ENCODE data around the gene GFPT1.
A peak's percentile ranks its signal among the peaks of the same experiment; 100 is the strongest.
"Not testable (repeated sequence)": the region's sequence is repeated elsewhere in the genome, so short reads cannot be mapped to it uniquely, and the experiment has no call there.

Gene GFPT1

DNA sequence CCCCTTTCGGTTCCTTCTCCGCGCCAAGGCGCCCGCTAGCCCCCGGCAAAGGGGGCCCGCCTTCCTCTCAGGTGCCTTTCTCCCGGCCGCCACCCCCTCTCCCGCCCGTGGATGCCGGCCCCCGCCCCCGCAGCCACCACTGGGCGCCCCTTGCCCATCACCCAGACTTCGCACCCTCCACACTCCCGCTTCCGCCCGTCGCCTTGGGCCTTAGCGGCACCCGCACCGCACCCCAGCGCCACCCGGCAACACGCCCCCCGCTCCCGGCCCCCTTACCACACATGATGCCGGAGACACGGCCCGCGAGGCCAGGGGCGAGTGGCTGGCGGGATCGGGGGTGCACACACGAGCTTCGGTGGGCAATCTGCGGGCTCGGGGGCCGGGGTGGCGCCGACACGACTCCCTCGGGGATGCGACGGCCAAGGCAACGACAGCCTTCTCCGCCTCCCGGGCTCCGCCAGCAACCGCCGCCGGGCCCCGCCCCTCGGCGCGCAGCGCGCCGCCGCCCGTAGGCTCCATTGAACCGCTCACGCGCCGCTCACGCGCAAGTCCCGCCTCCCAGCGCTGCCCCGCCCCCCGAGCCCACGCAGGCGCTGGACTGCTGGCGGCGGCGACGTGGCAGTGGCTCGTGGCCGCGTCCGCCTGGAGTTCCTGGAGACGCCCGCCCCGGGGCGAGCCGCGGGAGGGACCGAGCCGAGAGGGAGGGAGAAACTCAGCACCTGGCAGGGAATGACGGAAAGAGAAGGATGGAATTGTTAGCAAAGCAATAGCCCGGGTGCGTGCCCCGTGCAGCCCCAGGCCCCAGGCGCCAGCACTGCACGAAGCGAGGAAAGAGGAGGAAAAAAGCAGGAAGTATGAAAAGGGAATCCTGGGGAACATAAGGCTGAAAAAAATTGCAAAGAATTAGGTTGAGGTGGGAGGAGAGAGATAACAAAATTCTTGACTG lies at the start of gene GFPT1:
GFPT1 (minus strand) TSS at position 439 of the 946 bp plus-strand sequence; CDS start at position 283, 156 bp downstream.
- peak; percentile 87 to 89 for DNase-seq

DNA sequence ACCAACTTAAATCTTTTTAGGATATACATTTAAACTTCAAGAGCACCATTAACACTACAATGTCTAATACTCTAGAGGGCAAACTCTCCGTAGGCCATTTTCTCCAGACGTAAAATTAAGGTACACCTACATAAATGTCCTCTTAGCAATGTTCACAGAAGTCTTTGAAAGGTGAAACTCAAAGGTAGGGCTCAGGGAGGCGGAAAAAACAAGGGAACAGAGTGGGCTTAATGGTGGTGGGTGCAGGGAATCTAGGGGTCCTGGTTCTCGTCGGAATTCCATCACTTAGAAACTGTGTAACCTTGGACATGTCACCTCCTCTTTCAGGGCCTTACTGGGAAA lies 49.5 kb upstream of the GFPT1 start:
- DNase-seq, result no peak

DNA sequence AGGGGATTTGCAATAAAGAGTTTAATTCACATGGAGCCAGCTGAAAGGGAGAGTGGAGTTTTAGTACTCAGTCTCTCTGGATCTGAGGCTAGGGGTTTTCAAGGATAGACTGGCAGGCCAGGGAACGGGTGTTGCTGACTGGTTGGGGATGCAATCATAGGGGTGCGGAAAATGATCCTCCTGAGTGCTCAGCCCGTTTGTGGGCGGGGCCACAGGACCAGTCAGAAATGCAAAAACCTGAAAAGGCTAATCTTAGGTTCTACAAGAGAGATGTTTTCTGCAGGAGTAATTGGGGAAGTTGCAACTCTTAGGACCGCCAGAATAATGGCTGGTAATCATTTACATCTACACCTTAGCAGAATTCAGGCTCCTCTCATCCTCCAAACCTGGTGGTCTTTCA lies 47.7 kb upstream of the GFPT1 start:
- DNase-seq, result no peak

DNA sequence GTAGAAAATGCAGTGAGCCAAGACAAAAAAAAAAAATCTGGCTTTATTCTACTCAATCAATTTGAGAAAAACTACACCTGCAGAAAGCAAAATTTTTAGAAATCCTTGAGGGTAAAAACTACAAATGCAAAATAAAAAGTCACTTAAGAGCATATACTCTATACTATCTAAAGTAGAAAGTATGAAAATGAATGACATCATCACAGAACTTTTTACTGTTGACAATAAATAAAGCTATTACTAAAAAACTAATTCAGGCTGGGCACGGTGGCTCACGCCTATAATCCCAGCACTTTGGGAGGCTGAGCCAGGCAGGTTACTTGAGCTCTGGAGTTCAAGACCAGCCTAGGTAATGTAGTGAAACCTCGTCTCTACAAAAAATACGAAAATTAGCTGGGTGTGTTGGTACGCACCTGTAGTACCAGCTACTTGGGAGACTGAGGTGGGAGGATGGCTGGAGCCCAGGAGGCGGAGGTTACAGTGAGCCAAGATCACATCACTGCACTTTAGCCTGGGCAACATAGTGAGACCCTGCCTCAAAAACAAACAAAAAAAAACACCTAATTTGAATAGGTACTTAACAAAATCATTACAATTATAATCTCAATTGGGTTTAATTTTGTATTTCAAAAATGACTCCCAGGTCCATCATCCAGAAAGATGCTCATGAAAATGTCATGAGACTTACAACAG lies 42.6 kb upstream of the GFPT1 start:
- DNase-seq, result no peak

DNA sequence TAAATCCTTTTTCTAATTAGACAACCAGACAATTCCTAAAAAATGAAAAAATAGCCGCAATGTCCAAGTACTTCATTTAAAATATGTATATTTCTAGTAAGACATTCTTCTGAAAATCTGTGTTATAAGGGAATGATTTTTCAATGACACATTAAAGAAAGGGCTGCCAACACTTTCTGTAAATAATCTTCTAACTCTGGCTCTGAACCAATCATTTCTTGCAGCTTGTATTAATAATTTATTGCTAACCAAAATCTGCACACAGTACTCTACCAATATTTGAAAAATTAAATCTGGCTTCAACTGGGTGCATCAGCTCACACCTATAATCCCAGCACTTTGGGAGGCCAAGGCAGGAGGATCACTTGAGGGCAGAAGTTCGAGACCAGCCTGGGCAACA lies 42.0 kb upstream of the GFPT1 start:
- no peak for DNase-seq

DNA sequence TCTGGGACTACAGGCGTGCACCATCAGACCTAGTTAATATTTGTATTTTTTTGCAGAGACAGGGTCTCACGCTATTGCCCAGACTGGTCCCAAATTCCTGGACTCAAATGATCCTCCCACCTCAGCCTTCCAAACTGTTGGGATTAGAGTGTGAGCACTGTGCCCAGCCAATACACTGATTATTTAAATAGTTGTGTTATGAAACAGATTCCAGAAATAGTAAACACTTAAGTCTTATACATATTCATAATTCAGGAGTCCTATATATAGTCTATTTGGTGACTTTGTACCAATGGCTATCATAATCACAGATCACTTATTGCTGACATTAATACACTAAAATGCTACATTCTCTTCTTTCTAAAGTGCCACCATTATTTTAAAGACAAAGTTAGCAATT lies 37.4 kb upstream of the GFPT1 start:
- no peak for DNase-seq

DNA sequence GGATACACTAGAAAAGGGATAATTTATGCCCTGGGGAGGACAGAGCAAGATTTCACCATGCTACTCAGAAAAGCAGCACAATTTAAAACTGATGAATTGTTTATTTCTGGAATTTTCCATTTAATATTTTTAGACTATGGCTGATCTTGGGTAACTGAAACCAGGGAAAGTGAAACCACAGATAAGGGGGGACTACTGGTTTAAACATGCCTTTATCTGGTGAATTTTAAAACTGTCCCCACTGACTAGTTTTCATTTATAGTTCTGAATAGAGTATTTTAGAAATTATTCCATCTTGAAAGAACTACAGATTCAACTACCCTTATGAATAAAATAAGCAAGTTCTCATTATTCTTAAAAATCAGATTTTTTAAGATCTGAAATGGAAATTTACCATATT lies 35.2 kb upstream of the GFPT1 start:
- DNase-seq, result no peak

DNA sequence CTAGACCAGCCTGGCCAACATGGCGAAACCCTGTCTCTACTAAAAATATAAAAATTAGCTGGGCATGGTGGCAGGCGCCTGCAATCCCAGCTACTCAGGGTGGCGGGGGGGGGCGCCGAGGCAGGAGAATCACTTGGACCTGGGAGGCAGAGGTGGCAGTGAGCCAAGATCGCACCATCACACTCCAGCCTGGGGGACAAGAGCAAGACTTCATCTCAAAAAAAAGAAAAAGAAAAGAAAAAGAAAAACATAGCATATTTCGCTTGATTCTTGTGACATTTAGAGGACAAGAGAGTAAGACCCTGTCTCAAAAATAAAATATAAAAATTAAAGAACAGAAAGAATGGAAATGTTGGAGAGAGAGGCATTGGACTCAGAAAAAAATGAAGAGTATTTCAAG lies 32.1 kb upstream of the GFPT1 start:
- not testable (repeated sequence) for DNase-seq

DNA sequence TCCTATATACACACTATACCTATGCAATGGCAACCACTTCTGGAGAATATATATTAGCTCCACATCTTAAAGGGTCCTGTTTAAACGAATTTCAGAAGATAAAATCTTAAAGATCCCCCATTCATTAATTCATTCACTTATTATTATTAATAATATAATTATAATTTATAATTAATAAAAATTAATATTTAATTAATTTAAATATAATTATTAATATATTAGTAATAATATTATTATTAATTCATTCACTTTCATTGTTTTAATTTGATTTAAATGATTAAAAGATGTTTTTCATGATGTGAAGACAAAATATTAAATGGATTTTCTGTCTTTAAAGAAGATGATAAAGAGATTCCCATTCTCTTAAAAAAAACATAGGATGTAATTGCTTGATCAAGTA lies 29.1 kb upstream of the GFPT1 start:
- no peak for DNase-seq

DNA sequence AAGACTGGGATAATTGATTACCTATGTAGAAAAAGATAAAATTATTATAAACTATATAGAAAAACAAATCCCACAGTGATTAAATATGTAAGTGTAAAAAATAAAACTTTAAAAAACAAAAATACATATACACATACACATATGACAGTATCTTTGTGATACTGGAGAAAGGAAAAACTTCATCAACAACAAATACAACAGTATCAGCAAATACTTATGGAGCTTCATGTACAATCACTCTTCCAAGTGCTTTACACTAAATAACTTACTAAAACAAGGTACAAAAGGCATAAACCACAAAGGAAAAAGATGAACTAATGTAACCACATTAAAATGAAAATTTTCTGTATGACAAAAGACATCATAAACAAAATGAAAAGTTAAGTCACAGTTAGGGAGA lies 24.1 kb upstream of the GFPT1 start:
- DNase-seq, result no peak

DNA sequence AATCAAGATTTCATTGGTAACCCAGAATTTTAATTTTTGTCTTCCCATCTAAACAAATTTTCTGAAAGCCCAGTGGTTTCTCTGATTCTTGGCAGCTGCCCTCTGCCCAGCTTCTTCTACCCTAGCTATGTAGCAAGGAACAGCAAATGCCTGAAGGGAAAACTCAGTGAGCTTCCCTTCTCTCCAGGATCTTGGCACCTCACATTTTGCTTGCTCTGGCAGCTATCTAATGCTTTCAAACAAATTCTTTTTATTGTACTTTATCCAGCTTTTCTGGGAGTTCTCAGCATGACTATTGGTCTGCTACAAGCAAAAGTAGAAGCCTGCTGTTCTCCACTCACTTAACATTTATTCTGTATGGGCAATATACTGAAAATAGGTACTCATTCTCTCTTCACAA lies 18.3 kb upstream of the GFPT1 start:
- no peak for DNase-seq

DNA sequence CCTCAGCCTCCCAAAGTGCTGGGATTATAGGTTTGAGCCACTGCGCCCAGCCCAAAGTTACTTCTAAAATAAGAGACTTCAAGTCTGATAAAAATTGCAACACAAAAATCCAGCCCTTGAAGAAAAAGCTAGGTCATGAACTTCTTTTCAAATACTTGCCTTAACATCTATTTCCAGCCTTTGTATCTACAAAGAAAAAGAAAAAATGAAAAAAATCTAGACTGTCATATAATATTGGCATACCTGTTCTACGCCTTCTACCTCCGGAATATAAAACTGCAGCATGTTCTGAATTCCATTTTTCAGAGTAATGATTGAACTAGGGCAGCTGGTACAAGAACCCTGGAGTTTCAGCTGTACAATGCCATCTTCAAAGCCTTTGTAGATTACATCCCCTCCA lies 13.1 kb upstream of the GFPT1 start:
- DNase-seq, result no peak

DNA sequence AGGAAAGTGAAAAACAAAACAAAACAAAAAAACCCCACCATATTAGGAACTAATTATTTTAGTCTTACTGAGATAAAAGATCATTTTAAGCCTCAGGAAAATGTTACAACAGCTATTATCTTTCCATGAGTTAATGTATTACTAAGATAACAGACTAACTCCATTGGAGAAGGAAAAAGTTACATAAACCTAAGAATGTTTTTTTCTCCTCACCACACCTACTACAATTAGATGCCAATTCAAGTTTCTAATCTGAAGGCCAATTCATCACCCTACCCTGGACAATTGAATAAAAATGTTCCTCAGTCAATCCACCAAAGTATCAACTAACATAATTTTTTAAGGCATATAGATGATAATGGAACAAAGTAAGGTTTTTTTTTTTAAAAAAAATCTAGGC lies 10.2 kb upstream of the GFPT1 start:
- no peak for DNase-seq

DNA sequence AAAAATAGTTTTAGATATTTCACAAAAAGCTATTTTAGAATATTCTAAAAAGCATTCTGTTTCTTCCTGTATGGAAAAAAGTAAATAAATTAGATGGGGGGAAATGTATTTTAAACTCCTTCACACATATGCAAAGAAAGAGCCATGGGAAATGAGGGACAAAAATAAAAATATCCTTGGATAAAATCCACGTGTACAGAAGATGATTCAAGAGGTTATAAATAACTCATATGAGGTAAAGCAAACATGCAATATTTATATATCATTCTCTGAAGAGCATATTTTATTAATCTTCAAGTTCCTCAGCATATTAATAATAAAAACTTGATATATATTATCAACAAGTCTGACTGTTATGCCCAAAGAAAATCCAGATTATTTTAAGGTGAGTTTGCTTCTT lies 8.8 kb upstream of the GFPT1 start:
- no peak for DNase-seq

DNA sequence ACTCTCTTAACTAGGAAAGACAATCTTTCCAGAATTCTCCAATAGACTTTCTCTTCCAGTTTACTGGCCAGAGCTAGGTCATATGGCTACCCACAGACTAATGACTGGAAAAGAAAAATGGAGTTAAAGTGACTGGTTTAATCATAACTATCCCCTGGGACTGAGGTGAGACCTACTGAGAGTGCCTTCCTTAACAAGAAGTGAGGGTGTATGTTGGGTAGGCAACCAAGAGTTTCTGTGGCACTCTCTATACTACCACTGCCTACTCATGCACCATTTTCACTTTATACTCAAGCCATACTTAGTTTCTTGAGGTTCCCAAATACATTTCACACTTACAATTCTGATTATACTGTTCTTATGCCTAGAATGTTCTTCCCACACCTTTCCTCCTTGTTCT lies 6.9 kb upstream of the GFPT1 start:
- no peak for DNase-seq

DNA sequence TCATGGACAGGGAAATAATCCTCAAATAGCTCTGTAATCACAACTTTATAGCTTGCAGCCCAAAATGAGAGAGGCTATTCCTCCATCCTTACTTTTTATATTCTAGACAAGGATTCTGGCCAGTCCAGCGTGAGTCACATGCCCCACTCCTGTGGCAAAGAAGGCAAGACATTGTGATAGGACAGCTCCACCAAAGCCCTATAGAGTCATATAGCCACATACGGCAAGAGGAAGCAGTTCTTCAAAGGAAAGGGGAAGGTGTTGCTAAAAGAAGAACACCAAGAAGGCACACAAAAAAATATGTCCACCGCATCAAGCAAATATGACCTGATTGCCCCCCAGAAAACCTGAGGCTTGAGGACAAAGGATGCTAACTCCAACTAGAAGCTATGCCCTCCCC lies 3.4 kb upstream of the GFPT1 start:
- DNase-seq, result no peak

DNA sequence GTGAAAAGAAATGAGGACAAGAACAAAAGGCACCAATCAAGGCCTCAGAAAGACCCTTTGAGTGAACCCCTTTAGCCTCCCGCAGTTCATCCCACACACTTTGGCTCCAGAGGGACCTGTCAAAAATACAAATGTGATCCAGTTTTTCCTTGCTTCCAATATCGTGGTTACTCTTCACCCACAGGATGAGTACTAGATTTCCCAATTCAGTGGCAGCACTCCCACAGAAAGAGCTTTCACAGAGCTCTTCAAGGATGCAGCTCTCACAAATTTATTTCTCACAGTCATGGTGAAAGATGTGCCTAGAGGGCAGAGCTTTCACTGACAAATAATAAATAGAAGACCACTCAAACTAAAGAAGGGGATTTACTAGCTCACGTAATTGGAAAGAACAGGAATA lies 3.0 kb upstream of the GFPT1 start:
- DNase-seq, result no peak

DNA sequence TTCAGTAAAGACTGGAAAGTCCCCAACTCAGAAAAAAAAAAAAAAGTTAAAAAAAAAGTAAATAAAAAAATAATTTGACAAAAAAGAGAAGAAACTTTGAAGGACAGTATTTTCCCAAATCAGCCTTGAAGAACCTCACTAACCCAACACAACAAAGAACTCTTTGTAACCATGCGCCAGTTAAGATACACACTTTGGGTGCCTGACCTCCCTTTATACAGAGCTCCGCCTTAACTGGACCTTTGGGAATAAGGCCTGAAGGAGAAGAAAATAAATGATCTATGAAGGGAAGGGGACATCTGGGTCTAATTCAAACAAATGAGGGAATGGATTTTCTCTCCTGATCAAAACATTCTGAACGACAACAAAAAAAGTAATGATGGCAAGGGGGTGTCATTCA lies 2.2 kb upstream of the GFPT1 start:
- DNase-seq, result no peak

DNA sequence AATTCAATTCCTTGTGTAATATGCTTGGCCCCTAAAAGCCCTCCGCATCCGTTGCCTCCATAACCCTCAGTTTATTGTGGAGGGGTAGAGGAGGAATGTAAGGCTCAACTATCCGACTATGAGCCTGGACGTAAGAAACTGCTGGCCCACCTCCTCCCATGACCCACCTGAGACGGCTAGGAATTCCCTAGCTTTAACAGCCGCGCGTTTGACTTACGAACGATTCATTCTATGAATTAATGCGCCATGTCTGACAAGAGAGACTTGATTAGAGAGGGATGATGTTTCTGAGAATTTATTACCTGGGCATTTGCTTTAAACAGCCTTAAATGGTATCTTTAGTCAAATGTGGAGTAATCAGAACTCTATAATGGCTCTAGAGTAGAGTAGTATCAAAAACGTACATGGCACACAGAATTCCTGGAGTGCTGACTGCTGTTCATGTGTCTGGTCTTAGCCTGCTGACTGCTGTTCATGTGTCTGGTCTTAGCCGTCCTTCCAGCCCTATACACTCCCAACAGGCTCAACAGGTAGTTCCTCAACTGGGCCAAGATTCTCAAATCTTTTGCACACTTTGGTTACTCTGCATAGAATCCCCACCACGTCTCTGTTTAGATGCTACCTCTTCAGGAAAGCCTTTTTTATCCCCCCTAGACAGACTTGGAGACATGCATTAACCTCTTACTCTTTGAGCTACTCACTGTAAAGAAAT lies 899 bp upstream of the GFPT1 start:
- DNase-seq, result no peak

DNA sequence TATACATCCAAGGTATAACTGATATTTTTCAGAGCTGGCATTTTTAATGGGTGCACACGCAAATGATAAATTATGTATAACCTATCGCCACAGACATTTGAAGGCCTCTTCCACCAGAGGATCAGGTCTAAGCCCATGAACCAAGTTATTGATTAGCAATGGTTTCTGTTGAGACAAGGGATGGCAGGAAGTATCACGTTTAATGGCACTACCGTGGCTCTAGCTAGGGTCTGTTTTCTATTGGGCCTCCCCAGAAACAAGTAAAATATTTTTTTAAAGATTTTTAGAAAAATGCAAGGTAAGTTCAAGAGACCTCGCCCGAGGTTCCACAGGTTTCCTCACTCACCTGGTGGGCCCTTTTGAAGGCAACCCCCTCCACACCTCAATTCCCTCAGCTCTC lies 667 bp downstream of the GFPT1 start:
- no peak for DNase-seq

DNA sequence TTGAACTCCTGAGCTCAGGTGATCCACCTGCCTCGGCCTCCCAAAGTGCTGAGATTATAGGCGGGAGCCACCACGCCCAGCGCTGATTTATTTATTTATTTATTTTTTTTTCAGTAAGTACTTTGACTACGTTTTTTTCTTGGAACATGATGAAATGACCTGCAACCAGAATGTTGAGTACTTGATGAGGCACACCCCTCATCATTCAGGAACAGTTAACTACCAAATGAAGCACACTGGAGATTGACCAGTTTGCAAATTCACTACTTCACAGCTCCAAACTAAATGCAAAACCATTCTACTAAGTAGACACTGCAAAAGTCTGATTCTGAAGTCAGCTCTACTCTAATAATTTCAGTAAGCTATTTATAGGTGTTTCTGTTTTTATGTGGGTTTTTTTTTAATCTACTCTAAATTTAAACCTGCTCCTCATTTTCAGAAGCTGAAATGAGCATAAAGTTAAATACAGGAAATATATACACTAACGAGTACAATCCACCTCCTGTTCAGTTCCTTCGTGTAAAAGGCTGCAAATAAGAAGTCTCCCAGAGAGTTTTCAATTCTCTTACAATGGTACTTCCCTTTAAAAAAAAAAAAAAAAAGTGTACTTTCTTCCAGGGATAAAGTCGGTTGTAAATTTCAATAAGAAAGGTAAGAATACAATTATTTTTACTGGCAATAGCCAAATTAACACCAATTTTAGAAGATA lies 1.4 kb downstream of the GFPT1 start:
- no peak for DNase-seq

DNA sequence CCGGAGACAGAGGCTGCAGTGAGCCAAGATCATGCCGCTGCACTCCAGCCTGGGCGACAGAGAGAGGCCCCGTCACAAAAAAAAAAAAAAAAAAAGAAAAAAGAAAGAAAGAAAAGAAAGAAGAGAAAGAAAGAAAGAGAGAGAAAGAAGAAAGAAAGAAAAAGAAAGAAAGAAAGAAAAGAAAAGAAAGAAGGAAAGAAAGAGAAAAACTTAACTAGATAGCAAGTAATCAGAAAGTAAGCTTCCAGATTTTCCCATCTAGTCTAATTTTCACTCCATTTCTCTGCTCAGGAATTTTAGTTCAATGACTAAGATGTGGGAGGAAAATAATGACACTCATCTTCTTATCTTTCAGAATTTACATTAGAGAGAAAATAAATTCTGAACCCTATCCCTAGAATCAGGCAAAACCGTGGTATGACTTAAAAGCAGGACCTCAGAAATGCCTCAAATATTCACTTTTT lies 2.4 kb downstream of the GFPT1 start:
- DNase-seq, result no peak

DNA sequence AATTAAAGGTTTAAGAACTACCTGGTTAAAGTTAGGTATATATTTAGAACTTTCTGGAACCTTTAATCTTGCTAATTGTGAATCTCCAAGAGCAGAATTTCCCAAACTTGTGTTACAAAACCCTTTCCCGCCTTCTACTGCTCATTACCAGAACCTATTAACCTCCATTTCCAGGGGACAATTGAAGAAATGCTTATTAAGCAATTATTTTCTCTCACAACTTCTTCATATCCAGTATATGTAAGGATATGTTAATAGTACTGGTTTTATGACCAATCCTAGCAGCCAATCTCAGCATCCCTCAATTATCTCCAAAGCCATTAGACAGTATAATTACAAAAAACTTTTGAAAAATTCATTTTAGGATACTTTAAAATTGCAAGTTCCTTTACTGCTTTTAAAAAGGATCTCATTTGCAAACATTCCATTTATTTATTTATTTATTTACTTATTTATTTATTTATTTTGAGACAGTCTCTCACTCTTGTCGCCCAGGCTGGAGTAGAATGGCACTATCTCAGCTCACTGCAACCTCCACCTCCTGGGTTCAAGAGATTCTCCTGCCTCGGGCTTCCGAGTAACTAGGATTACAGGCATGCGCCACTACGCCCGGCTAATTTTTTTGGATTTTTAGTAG lies 3.7 kb downstream of the GFPT1 start:
- no peak for DNase-seq

Measured in activated CD4-positive, alpha-beta T cell treated with anti-CD3 and anti-CD28 coated beads for 4 hours (primary cell).